Right ventricle myocardium inferior (tissue), 1 donor: Measurements from ENCODE around the gene HACE1. TPM values are rescaled to one million over a fixed set of nuclear protein-coding genes. Genes with fewer than 3 reads are reported as not detected.
A peak's percentile ranks its signal among the peaks of the same experiment; 100 is the strongest.
"Not testable (repeated sequence)": the region's sequence is repeated elsewhere in the genome, so short reads cannot be mapped to it uniquely, and the experiment has no call there.

Experiments
- ATAC-seq: fragments of 200-7000 bp; cut with Tn5 transposase; one replicate; pipeline ENCODE4 v1.9.1; 2020; ENCODE audit warnings: mild to moderate bottlenecking, moderate library complexity
- DNase-seq: peaks from one replicate; pipeline ENCODE4 v3.0.0; 2021; ENCODE audit errors: missing footprints
- intact Hi-C: fragments of 100-400 bp; cut with DNase I; formaldehyde crosslinking; loops from one replicate; pipeline ENCODE4 v1.11.0; 2022
- long read RNA-seq: library from polyadenylated mRNA; unstranded; transcript quantifications from one replicate; pipeline ENCODE4 v2.0.0, GENCODE V29; 2021
- total RNA-seq: library from RNA; stranded (reverse); fragmentation: NEBNext Ultra II Directional; extraction: Animal tissue kit (Norgen Biotek cat#: 25700); gene quantifications from one replicate; pipeline ENCODE4 v1.2.1, GENCODE V29; 2021
- donor health status: DM: no; HTN: yes; CAD: no; lungs with severe emphysema.

Gene HACE1, protein sequence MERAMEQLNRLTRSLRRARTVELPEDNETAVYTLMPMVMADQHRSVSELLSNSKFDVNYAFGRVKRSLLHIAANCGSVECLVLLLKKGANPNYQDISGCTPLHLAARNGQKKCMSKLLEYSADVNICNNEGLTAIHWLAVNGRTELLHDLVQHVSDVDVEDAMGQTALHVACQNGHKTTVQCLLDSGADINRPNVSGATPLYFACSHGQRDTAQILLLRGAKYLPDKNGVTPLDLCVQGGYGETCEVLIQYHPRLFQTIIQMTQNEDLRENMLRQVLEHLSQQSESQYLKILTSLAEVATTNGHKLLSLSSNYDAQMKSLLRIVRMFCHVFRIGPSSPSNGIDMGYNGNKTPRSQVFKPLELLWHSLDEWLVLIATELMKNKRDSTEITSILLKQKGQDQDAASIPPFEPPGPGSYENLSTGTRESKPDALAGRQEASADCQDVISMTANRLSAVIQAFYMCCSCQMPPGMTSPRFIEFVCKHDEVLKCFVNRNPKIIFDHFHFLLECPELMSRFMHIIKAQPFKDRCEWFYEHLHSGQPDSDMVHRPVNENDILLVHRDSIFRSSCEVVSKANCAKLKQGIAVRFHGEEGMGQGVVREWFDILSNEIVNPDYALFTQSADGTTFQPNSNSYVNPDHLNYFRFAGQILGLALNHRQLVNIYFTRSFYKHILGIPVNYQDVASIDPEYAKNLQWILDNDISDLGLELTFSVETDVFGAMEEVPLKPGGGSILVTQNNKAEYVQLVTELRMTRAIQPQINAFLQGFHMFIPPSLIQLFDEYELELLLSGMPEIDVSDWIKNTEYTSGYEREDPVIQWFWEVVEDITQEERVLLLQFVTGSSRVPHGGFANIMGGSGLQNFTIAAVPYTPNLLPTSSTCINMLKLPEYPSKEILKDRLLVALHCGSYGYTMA
- total RNA-seq, result 6.0 TPM
- long read RNA-seq, full-length matches to known transcripts, result 3 of 5 reads
- long read RNA-seq, partial matches to known transcripts, result 0 of 5 reads
- long read RNA-seq, other reads (novel, unspliced or antisense), result 2 of 5 reads

- ATAC-seq (peak; percentile 99), DNase-seq (peak; percentile 96)
- intact Hi-C loops, result no loop called here
Observed at GRCh38 chr6:104859225-104860146, at the start of gene HACE1. TSS of gene HACE1 (minus strand) at chr6:104859919. CDS start at chr6:104859642, 277 bp downstream.

DNA sequence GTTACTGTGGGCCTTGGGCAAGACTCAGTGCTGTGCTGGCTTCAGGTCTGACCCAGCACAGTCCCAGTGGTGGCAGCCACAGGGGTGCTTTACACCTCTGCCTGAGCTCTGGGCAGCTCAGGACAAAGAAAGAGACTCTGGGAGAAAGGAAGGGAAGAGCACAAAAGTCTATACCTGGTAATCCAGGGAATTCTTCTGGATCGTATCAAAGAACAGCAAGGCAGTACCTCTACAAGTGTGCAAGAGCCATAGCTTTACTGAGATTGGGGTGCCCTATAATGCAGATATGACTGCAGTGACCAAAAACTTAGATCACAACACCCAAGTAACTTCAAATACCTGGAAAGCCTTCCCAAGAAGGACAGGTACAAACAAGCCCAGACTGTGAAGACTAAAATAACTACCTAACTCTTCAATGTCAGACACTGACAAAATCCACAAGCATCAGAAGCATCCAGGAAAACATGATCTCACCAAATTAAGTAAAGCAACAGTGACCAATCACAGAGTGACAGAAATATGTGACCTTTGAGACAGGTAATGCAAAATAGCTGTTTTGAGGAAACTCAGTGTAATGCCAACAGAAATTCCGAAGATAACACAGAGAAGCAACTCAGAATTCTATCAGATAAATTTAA lies 49.3 kb upstream of the HACE1 start:
- intact Hi-C loops, result no loop called here
- DNase-seq (no peak), ATAC-seq (no peak)

DNA sequence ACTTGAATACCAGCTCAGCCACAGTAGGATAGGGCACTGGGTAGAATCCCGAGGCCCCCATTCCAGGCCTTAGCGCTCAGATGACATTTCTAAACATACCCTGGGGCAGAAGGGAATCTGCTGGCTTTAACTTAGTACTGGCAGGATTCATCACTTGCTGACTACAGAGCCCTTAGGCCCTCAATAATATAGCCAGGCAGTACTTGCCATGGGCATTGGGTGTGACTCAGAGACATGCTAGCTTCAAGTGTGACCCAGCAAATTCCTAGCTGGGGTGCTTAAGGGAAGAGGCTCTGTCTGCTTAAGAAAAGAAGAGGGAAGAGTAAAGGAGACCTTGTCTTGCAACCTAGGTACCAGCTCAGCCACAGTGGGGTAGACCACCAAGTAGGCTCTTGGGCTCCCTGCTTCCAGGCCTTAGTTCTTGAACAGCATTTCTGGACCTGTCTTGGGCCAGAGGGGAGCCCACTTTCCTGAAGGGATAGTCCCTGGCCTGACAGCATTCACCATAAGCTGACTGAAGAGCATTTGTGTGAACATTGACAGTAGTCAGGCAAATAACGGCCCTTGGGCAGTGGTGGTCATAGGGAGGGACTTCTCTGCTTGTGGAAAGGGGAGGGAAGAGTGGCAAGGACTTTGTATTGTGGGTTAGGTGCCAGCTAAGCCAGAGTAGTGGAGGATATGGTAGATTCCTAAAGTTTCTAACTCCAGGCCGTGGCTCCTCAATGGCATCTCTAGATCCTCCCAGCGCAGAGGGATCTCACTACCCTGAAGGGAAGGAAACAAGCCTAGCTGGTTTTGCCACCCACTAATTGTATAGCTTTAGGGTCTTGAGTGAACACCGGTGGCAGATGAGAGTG lies 48.5 kb upstream of the HACE1 start:
- ATAC-seq, result no peak
- intact Hi-C loops, result no loop called here

GRCh38 chr6:104898893-104899292 lies 39.2 kb upstream of the HACE1 start:
- DNase-seq, ATAC-seq: not testable (repeated sequence)
- intact Hi-C loops, result loop anchor here (1.0 kb wide), 1 partner anchor 9 kb away; no protein-coding TSS in a partner anchor

More for the DNA sequence above, 48.5 kb upstream of the HACE1 start:
- no peak for DNase-seq

GRCh38 chr6:104896914-104897313 lies 37.2 kb upstream of the HACE1 start:
- intact Hi-C loops, result no loop called here
- no peak for ATAC-seq
- no peak for DNase-seq

GRCh38 chr6:104888066-104888465 lies 28.3 kb upstream of the HACE1 start:
- no peak for DNase-seq
- intact Hi-C loops, result no loop called here
- no peak for ATAC-seq

GRCh38 chr6:104887350-104887749 lies 27.6 kb upstream of the HACE1 start:
- intact Hi-C loops, result no loop called here
- ATAC-seq (no peak), DNase-seq (no peak)

DNA sequence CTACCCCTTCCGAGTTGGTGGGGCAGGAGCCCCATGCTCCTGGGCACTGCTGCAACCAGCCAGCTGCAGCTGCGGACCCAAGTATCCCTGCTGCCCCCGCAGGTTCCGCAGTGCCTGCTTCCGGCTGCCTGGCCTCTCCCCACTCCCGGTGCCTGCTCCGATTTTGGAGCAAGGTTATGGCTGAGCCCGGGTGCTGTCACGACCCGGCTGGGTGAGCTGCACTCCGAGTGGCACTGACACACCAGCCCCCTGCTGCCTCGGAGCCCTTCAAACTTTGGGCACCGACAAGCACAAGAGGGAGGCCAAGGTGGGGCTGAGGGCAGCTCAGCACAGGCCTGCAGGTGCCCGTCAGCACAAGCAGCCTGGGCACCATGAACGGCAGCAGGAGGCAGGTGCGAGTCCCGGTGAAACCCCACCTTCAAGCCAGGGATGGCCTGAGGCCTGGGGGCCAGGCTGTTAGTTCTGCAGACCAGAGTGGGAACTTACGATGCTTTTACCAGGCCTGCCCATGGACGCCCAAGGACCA lies 25.9 kb upstream of the HACE1 start:
- DNase-seq (no peak), ATAC-seq (no peak)
- intact Hi-C loops, result no loop called here

- DNase-seq (no peak), ATAC-seq (no peak)
- intact Hi-C loops, result no loop called here
Observed at GRCh38 chr6:104884867-104885517, 25.3 kb upstream of the HACE1 start.

GRCh38 chr6:104881964-104882668 lies 22.4 kb upstream of the HACE1 start:
- no peak for DNase-seq
- ATAC-seq, result no peak
- intact Hi-C loops, result no loop called here

GRCh38 chr6:104862456-104862855 lies 2.7 kb upstream of the HACE1 start:
- DNase-seq (no peak), ATAC-seq (no peak)
- intact Hi-C loops, result no loop called here

DNA sequence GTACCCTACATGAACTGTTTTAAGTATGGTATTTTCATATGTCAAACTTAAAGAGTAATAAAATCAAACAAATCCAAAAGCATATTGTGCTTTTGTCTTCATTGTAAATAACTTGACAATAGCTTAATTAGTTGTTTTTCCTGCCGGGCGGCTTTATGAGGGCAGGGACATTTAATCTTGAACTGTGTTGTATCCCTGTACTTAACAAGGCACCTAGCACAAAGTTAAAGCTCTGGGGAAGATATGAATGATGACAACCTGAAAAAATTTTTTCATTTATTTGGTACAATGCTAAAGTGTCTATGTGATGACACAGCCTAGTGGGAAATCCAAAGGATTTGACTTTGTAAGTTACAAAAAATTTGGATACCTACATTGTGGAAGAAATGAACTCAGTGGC lies 502 bp upstream of the HACE1 start:
- no peak for DNase-seq
- ATAC-seq, result no peak
- intact Hi-C loops, result no loop called here

- DNase-seq, result no peak
- ATAC-seq, result no peak
- intact Hi-C loops, result no loop called here
Observed at GRCh38 chr6:104858642-104859041, 1.1 kb downstream of the HACE1 start.

- intact Hi-C loops, result no loop called here
- ATAC-seq (no peak), DNase-seq (no peak)
Observed at GRCh38 chr6:104855507-104855906, 4.2 kb downstream of the HACE1 start.

DNA sequence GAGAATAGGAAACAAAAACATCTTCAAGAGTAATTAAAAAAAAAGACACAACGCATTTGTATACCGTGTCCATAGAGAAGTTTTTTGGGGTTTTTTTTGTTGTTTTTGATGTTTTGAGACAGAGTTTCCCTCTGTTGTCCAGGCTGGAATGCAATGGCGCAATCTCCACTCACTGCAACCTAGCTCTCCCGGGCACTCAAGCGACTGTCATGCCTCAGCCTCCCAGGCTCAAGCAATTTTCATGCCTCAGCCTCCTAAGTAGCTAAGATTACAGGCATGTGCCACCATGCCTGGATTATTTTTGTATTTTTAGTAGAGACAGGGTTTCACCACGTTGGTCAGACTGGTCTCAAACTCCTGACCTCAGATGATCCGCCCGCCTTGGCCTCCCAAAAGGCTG lies 12.0 kb downstream of the HACE1 start:
- ATAC-seq, intact Hi-C loops, DNase-seq: not testable (repeated sequence)

- intact Hi-C loops, result no loop called here
- DNase-seq, result no peak
- no peak for ATAC-seq
Observed at GRCh38 chr6:104843229-104843628, 16.5 kb downstream of the HACE1 start.
